ENCODE results near the gene XPOT.

XPOT gene

DNA sequence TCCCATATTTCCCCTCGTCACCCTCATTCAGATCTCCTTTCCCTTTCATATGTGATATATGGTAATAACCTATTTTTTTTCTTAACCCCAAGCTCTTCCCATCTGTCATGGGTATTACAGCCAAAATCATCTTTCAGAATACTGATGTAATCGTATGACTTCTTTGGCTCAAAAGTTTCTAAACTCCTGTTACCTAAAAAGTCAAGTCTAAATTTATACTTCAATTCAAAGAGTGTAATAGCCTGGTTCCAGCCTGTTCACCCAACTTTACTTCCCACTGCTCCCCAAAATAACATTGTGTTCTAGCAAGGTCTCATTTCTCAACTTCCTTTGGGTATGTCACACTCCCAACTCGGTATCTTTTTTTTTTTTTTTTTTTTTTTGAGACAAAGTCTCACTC lies 96.2 kb downstream of the XPOT start:
- H3K36me3 ChIP-seq (ENCODE audit: insufficient read depth, low read length) = peaks cover 56% of the 10 kb centered on the region
- no peaks in the 10 kb centered on the region for H3K9me3 ChIP-seq (ENCODE audit: insufficient read depth, low read depth, low read length)
- H3K4me2 ChIP-seq (ENCODE audit: low read depth, low read length, poor library complexity, severe bottlenecking) = no peak overlapping the region
- TF ChIP-seq, protein P1, sequence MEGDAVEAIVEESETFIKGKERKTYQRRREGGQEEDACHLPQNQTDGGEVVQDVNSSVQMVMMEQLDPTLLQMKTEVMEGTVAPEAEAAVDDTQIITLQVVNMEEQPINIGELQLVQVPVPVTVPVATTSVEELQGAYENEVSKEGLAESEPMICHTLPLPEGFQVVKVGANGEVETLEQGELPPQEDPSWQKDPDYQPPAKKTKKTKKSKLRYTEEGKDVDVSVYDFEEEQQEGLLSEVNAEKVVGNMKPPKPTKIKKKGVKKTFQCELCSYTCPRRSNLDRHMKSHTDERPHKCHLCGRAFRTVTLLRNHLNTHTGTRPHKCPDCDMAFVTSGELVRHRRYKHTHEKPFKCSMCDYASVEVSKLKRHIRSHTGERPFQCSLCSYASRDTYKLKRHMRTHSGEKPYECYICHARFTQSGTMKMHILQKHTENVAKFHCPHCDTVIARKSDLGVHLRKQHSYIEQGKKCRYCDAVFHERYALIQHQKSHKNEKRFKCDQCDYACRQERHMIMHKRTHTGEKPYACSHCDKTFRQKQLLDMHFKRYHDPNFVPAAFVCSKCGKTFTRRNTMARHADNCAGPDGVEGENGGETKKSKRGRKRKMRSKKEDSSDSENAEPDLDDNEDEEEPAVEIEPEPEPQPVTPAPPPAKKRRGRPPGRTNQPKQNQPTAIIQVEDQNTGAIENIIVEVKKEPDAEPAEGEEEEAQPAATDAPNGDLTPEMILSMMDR (conservative IDR thresholded peaks at IDR 0.05; ENCODE audit: low read length) = no peak
- no peak for TF ChIP-seq EZH2phosphoT487 (IDR thresholded peaks at IDR 0.05; ENCODE audit: borderline replicate concordance)
- no peak overlapping the region for H3K4me3 ChIP-seq (ENCODE audit: low read length, poor library complexity, severe bottlenecking)
- no peaks in the 10 kb centered on the region for H3K79me2 ChIP-seq (ENCODE audit: insufficient read depth, low read length)
- H4K20me1 ChIP-seq (ENCODE audit: insufficient read depth, low read length, poor library complexity, severe bottlenecking) = peaks cover 1% of the 10 kb centered on the region
- no peaks in the 10 kb centered on the region for H3K27me3 ChIP-seq (ENCODE audit: insufficient read depth, low read length, poor library complexity, severe bottlenecking)
- no peak overlapping the region for H3K9ac ChIP-seq (ENCODE audit: low read depth, low read length, poor library complexity, severe bottlenecking)
- H3K9me2 ChIP-seq (replicated peaks; ENCODE audit: low read depth, low read length) = no peaks in the 10 kb centered on the region
- no peaks in the 10 kb centered on the region for H3F3A ChIP-seq (ENCODE audit: low read depth)
- no peak overlapping the region for H2AFZ ChIP-seq (ENCODE audit: low read length)
- H3K4me1 ChIP-seq (ENCODE audit: insufficient read depth, low read length, poor library complexity, severe bottlenecking) = peaks cover 1% of the 10 kb centered on the region
